SK-N-SH treated with all-trans-retinoic acid at 6 μM for 48 hours (cell line): Measurements from ENCODE around the gene TLL2.

ENCODE experiments used
- ATAC-seq: fragments of 200-7000 bp; cut with Tn5 transposase; 3 replicates; pipeline ENCODE4 v1.9.1; 2020; ENCODE audit warnings: mild to moderate bottlenecking, moderate library complexity
- ARNTL ChIP-seq: fragments of 450-650 bp; formaldehyde crosslinking; IDR thresholded peaks from 2 replicates; pipeline ENCODE4 v1.5.0; 2020; ENCODE audit warnings: low read depth, mild to moderate bottlenecking, moderate library complexity, borderline replicate concordance
- BACH2 ChIP-seq: fragments of 250-450 bp; sonication (Bioruptor Pico); IDR thresholded peaks from 2 replicates; pipeline ENCODE4 v1.9.0; 2021; ENCODE audit warnings: mild to moderate bottlenecking, borderline replicate concordance
- CREB5 ChIP-seq: fragments of 250-450 bp; sonication (Bioruptor Pico); IDR thresholded peaks from 2 replicates; pipeline ENCODE4 v1.5.1; 2020; ENCODE audit warnings: low read depth, mild to moderate bottlenecking, moderate library complexity
- CSRNP3 ChIP-seq: fragments of 250-450 bp; sonication (Bioruptor Pico); IDR thresholded peaks from 2 replicates; pipeline ENCODE4 v1.5.1; 2021; ENCODE audit warnings: mild to moderate bottlenecking, moderate library complexity
- ESRRG ChIP-seq: fragments of 250-450 bp; sonication (Bioruptor Pico); IDR thresholded peaks from 2 replicates; pipeline ENCODE4 v1.6.1; 2021; ENCODE audit warnings: mild to moderate bottlenecking
- GLIS3 ChIP-seq: fragments of 250-450 bp; sonication (Bioruptor Pico); IDR thresholded peaks from 2 replicates; pipeline ENCODE4 v1.5.0; 2020; ENCODE audit warnings: mild to moderate bottlenecking, moderate library complexity
- ISL1 ChIP-seq: fragments of 250-450 bp; sonication (Bioruptor Pico); IDR thresholded peaks from 2 replicates; pipeline ENCODE4 v2.1.2; 2022; ENCODE audit warnings: mild to moderate bottlenecking, moderate library complexity
- OSR1 ChIP-seq: fragments of 250-450 bp; sonication (Bioruptor Pico); IDR thresholded peaks from 2 replicates; pipeline ENCODE4 v1.8.0; 2022; ENCODE audit warnings: moderate library complexity, mild to moderate bottlenecking, inconsistent platforms
- PPARA ChIP-seq: fragments of 250-450 bp; sonication (Bioruptor Pico); IDR thresholded peaks from 2 replicates; pipeline ENCODE4 v1.5.0; 2020; ENCODE audit warnings: mild to moderate bottlenecking, borderline replicate concordance
- RARB ChIP-seq: fragments of 250-450 bp; sonication (Bioruptor Pico); IDR thresholded peaks from 2 replicates; pipeline ENCODE4 v1.8.0; 2021; ENCODE audit warnings: mild to moderate bottlenecking, moderate library complexity
- SNAI2 ChIP-seq: fragments of 250-450 bp; sonication (Bioruptor Pico); IDR thresholded peaks from 2 replicates; pipeline ENCODE4 v1.5.0; 2020; ENCODE audit warnings: mild to moderate bottlenecking, moderate library complexity
- TCF4 ChIP-seq: fragments of 250-450 bp; sonication (Bioruptor Pico); IDR thresholded peaks from 2 replicates; pipeline ENCODE4 v1.8.0; 2021; ENCODE audit warnings: mild to moderate bottlenecking, moderate library complexity, borderline replicate concordance
- ZFP30 ChIP-seq: fragments of 450-650 bp; formaldehyde crosslinking; IDR thresholded peaks from 2 replicates; pipeline ENCODE4 v1.5.0; 2022; ENCODE audit warnings: mild to moderate bottlenecking, moderate library complexity
- ZNF70 ChIP-seq: fragments of 450-650 bp; formaldehyde crosslinking; IDR thresholded peaks from 2 replicates; pipeline ENCODE4 v1.5.0; 2020; ENCODE audit warnings: mild to moderate bottlenecking, moderate library complexity
- ZNF8 ChIP-seq: fragments of 450-650 bp; formaldehyde crosslinking; IDR thresholded peaks from 2 replicates; pipeline ENCODE4 v1.5.0; 2020; ENCODE audit warnings: mild to moderate bottlenecking, moderate library complexity
- TF ChIP-seq, protein P1 (sequence below): fragments of 250-450 bp; sonication (Bioruptor Pico); IDR thresholded peaks from 2 replicates; pipeline ENCODE4 v1.8.0; 2021; ENCODE audit warnings: low read depth, mild to moderate bottlenecking, moderate library complexity, borderline replicate concordance
- TF ChIP-seq, protein P2 (sequence below): fragments of 250-450 bp; sonication (Bioruptor Pico); IDR thresholded peaks from 2 replicates; pipeline ENCODE4 v1.5.0; 2020; ENCODE audit warnings: mild to moderate bottlenecking, moderate library complexity

Gene TLL2

DNA sequence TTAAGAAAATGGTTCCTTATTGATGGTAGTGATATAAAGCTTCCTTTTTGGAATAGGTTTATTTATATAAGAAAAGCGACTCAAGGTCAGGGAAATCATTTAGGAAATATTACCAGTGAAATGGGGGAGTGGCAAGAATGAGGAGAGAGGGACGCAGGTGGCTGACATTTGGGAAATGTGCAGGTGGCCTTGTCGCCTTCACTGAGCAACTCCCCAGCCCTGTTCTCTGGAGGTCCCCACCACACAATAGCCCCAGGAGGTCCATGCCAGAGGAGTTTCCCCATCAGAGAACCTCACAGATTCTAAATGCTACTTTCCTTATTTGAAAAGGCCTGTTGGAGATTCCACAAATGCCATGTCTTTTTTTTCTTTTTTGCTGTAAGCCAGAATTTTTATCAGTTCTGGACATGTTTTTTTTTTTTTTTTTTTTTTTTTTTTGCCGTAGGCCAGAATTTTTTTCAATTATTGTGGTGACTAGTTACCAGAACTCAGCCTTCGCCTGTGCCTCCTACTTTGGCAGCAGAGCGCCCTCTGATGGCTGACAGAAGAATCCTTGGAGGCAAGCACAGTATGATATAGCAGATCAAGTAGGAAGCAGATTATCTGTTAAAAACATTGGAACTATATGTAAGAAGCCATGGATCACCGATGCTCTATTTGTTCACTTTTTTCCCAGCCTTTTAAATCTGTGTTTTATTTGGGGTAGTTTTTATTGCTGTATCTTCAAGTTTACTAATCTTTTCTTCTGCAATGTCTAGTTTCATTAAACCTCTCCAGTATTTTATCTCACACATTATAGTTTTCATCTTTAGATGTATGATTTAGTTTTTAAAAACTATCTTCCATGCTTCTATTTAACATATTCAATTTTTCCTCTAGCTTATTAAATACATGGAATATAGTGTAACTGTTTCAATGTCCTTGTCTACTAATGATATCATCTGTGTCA lies 173.5 kb downstream of the TLL2 start (continued):
- TF ChIP-seq CSRNP3 (CRISPR knock-in tag) (no peak), CREB5 (CRISPR knock-in tag) (no peak), TCF4 (CRISPR knock-in tag) (no peak)

DNA sequence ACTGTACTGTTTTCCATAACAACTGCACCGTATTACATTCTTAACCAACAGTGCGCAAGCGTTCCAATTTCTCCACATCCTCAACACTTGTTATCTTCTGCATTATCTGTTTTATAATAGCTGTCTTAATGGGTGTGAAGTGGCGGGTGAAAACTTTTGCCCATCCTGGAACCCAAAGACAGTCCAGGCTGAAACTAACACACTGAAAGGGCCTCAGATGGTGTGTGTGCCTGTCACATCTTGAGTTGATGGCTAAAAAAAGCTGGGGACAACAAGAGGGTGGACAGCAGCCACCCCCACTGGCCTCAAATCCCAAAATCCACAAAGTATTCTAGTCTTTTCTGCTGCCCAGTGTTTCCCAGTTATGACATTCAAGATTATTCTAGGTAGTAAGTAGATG lies 174.3 kb downstream of the TLL2 start:
- ATAC-seq, result no peak
- TF ChIP-seq OSR1 (CRISPR knock-in tag) (no peak), BACH2 (CRISPR knock-in tag) (no peak), TCF4 (CRISPR knock-in tag) (no peak), PPARA (CRISPR knock-in tag) (no peak), ZNF8 (CRISPR knock-in tag) (no peak), SNAI2 (CRISPR knock-in tag) (no peak), ISL1 (CRISPR knock-in tag) (no peak), CREB5 (CRISPR knock-in tag) (no peak)
- TF ChIP-seq, protein P1, sequence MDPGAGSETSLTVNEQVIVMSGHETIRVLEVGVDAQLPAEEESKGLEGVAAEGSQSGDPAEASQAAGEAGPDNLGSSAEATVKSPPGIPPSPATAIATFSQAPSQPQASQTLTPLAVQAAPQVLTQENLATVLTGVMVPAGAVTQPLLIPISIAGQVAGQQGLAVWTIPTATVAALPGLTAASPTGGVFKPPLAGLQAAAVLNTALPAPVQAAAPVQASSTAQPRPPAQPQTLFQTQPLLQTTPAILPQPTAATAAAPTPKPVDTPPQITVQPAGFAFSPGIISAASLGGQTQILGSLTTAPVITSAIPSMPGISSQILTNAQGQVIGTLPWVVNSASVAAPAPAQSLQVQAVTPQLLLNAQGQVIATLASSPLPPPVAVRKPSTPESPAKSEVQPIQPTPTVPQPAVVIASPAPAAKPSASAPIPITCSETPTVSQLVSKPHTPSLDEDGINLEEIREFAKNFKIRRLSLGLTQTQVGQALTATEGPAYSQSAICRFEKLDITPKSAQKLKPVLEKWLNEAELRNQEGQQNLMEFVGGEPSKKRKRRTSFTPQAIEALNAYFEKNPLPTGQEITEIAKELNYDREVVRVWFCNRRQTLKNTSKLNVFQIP (CRISPR knock-in tag), result no peak

DNA sequence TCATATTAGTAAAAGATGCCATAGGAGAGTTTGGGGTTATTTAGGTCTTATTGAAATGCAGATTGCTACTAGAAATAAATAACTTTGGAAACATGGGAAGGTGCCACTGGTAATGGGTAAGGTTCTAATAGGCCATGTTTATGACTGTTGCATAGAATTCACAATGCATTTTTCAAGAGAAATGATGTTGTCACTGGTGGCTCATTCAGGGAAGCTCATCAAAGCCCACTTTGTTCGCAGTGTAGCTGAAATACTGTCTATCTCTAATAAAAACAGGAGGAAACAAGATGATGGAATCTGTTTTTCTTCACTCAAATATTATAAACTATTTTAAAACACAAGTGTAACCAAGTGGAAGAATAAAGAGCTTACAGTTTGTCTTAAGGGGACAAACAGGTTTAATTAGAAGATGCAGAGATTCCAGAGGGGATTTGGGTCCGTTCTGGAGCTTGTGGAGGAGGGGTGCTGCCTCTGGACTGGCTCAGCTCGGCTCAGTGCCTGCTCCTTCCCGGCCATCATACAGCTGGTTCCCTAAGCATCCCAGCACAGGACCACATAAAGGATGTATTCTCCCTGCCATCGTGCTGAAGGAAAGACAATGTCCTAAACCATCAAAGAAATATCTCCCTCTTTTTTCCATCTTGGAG lies 175.3 kb downstream of the TLL2 start:
- TF ChIP-seq RARB (CRISPR knock-in tag) (no peak), GLIS3 (CRISPR knock-in tag) (no peak), ISL1 (CRISPR knock-in tag) (no peak), ESRRG (CRISPR knock-in tag) (no peak), SNAI2 (CRISPR knock-in tag) (no peak), ZFP30 (CRISPR knock-in tag) (no peak), PPARA (CRISPR knock-in tag) (no peak), ARNTL (CRISPR knock-in tag) (no peak), TCF4 (CRISPR knock-in tag) (no peak), BACH2 (CRISPR knock-in tag) (no peak), CSRNP3 (CRISPR knock-in tag) (no peak), ZNF8 (CRISPR knock-in tag) (no peak), ZNF70 (CRISPR knock-in tag) (no peak)
- TF ChIP-seq, protein P2, sequence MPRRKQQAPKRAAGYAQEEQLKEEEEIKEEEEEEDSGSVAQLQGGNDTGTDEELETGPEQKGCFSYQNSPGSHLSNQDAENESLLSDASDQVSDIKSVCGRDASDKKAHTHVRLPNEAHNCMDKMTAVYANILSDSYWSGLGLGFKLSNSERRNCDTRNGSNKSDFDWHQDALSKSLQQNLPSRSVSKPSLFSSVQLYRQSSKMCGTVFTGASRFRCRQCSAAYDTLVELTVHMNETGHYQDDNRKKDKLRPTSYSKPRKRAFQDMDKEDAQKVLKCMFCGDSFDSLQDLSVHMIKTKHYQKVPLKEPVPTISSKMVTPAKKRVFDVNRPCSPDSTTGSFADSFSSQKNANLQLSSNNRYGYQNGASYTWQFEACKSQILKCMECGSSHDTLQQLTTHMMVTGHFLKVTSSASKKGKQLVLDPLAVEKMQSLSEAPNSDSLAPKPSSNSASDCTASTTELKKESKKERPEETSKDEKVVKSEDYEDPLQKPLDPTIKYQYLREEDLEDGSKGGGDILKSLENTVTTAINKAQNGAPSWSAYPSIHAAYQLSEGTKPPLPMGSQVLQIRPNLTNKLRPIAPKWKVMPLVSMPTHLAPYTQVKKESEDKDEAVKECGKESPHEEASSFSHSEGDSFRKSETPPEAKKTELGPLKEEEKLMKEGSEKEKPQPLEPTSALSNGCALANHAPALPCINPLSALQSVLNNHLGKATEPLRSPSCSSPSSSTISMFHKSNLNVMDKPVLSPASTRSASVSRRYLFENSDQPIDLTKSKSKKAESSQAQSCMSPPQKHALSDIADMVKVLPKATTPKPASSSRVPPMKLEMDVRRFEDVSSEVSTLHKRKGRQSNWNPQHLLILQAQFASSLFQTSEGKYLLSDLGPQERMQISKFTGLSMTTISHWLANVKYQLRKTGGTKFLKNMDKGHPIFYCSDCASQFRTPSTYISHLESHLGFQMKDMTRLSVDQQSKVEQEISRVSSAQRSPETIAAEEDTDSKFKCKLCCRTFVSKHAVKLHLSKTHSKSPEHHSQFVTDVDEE (CRISPR knock-in tag), result no peak
- TF ChIP-seq, protein P1 (CRISPR knock-in tag), result no peak
- ATAC-seq, result no peak
